HG02885 (cell line): ENCODE measurements around the gene USP24.
"Not testable (repeated sequence)": the region's sequence is repeated elsewhere in the genome, so short reads cannot be mapped to it uniquely, and the experiment has no call there.

Experiments
- ATAC-seq: cut with Tn5 transposase; IDR thresholded peaks from one replicate; pipeline ENCODE4 v1.9.1; 2021; ENCODE audit warnings: mild to moderate bottlenecking; ENCODE audit not compliant: unreplicated experiment, poor library complexity

Gene USP24

GRCh38 chr1:55131218-55131617 lies 83.9 kb downstream of the USP24 start:
- ATAC-seq, result no peak

DNA sequence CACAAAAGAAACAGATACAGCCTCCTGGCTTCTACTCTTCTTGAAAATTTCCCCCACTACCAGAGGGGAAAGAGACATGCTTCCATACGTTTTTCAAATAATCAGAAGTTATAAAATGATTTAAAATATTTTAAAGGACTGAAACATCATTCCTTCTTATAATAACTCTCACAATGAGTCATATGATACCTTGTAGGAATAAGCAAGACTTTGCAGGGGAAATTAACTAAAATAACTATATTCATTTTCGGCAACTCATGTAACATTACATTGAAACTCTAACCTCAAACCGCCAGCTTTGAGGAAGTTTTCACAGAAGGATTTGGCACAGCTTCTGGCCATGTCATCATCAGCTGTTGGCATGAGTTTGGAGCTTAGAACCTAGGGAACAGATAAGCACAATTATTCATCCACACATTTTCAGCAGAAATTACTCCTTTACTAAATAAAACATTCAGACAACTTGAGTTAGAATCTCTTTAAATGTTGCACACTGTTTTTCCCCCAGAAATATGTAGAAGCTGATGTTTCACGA lies 85.9 kb downstream of the USP24 start:
- no peak for ATAC-seq

DNA sequence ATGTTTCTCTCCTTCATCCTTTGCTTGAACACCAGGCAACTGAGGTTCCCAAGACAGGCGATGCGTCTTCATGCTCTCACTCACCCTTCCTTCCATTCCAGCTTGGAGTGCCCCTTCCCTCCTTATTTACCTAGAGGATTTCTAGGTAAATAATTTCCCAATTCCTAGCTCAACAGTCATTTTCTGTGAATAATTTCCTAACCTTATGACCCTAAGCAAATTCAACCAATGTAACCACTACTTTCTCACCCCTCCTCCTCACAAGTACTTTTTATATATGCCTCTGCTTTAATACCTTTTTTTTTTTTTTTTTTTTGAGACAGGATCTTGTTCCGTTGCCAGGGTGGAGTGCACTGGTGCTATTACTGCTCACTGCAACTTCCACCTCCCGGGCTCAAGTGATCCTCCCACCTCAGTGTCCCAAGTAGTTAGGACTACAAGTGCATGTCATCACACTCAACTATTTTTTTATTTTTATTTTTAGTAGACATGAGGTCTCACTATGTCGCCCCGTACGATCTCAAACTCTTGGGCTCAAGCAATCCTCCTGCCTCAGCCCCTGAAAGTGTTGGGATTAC lies 86.7 kb downstream of the USP24 start:
- ATAC-seq, result no peak

GRCh38 chr1:55127827-55128343 lies 87.3 kb downstream of the USP24 start:
- ATAC-seq, result peak; percentile 64

DNA sequence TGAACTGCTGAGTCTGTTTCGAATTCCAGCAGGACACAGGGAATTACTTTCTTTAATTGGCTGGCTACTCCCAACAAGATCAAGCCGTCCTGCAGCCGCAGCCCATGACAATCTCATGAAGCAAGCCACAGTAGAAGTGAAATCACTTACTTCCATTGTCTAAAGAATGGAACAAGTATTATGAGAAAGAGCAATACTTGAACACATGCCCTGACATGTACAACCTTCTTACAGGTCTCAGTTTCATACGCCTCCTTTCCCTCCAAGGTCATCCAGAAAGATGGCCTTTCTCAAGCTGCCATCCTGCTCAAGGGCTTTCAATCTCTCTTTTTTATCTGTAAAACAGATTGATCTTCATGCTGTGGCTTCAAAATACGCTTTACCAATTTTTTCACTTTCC lies 90.7 kb downstream of the USP24 start:
- no peak for ATAC-seq

DNA sequence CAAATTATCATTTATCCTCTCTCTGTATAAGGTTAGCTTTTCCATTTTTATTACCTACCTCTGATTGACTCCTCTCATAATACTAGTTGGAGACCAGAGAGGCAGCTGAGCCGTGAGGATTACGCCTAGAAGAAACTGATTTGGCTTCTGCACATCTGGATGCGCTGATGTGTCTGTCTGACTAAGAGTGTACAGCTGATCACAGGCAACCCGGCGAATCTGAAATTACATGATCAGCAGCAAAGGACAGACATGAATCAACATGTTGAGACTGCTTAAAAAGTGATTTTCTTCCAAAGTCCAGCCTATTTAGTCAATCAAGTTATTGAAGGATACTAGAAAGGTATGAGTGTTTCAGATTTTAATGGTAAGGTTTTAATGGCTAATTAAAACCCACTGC lies 94.6 kb downstream of the USP24 start:
- no peak for ATAC-seq

- no peak for ATAC-seq
Observed at GRCh38 chr1:55118651-55119329, 96.4 kb downstream of the USP24 start.

DNA sequence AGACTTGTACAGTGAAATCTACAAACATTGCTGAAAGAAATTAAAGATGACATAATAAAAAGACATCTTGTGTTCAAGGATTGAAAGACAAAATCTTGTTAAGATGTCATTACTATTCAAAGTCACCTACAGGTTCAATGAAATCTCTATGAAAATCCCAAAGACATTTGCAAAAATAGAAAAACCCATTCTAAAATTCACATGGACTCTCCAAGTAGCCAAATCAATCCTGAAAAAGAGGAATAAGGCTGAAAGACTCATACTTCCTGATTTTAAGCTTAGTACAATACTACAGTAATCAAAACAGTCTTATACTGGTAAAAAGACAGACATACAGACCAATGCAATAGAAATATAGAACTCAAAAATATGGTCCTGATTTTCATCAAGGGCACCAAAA lies 97.2 kb downstream of the USP24 start:
- ATAC-seq, result no peak

- ATAC-seq, result not testable (repeated sequence)
Observed at GRCh38 chr1:55109005-55109404, 106.2 kb downstream of the USP24 start.

DNA sequence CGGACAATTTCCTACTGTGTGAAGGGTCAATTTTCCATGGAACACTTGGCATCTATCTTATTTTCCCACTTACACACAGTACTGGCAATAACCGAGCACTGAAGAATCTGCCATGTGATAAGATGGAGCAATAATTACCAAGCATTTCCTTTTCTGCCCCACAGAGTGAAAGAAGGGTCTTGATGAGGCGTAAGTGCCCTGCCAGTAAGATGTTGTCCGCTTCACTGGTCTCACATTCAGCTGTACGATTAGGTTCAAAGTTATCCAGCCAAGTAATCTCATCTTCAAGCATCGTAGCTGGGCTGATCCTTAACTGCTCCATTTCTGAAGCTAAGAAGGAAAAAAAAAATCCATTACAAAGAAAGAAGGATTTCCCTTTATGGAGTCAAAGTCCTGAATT lies 108.1 kb downstream of the USP24 start:
- ATAC-seq, result no peak

- no peak for ATAC-seq
Observed at GRCh38 chr1:55103891-55104290, 111.3 kb downstream of the USP24 start.

DNA sequence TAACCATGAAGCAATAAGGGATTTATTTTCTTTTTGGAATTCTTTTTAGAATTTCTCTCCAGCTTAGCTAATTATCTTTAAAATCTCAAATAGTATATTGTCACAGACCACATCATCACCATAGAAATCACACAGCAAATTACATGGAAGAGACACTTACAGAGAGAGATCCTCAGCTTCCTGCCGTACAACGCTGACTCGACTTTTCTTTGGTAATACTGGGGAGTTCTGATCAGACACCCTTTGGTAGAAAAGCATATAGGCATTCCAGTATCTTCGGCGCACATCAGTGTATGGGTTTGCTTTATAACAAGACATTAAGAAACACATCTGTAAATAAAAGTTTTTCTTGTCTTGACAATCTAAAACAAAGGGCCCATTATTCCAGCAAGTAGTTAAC lies 120.1 kb downstream of the USP24 start:
- ATAC-seq, result no peak

GRCh38 chr1:55092475-55092874 lies 122.7 kb downstream of the USP24 start:
- ATAC-seq, result no peak

GRCh38 chr1:55089683-55090082 lies 125.5 kb downstream of the USP24 start:
- no peak for ATAC-seq

DNA sequence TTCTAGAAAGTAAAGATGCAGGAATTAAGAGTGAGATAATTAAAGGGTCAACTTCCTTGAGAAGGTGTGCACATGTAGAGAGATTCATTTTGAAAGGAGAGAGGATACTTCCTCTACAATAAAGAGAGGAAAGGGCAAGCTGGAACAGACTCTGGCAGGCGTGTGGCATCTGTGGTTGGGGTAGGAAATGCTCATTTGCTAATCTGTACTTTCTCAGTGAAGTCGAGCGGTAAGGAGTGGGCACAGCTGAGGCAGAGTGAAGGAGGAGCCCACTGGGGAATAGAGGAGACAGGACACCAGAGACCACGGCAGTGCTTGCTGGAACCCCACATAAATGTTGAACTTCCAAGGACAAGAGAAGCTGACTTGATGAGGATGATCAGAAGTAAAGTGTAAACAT lies 126.8 kb downstream of the USP24 start:
- ATAC-seq, result no peak

- no peak for ATAC-seq
Observed at GRCh38 chr1:55087439-55087838, 127.7 kb downstream of the USP24 start.

- ATAC-seq, result no peak
Observed at GRCh38 chr1:55084257-55084656, 130.9 kb downstream of the USP24 start.

DNA sequence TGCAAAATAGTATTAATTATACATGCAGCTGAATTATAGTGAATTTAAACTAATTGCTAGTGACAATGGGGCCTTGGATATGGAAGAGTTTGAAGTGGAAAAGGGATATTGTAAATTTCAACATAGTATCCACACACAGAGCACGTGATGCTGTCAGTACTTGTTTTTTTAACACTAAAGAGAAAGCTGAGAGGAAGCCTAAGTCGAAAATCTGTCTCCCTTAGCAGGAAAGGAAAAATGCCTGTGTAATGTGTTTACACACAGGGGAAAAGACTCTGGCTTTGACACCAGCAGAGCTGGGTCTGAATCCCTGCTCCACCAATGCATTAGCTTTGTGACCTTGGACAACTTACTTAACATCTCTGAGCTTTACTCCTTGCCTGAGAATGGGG lies 133.3 kb downstream of the USP24 start:
- ATAC-seq, result no peak

DNA sequence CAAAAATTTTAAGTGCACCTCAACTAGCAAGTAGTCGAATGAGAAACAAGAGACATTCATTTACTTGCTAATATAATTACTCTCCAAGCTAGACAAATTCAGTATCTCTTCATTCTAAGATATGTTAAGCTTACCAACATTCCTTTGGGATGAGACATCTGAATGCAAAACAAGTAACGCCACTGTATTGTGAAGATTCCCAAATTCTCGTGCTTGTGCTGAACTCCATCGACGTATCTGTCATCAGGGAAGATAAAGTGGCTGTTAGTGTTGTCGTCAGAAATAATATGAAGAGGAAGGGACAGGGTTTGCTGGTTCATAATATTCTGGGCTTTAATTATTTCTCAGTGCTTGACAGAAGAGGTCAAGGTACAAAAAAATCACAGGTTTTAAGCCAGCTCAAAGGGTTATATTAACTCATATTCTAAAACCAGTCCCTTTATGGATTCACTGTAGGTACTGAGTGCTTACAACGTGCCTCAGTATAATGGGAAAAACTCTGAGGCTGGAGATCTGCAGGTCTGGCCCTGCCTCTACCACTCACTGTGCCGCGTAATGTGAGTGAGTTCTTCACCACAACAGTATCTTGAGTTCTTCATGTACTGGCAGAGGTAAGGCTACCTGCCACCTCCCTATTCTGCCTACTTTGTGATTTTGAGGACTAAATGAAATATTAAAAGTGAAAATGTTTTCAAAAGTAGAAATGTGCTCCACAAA lies 133.8 kb downstream of the USP24 start:
- no peak for ATAC-seq

DNA sequence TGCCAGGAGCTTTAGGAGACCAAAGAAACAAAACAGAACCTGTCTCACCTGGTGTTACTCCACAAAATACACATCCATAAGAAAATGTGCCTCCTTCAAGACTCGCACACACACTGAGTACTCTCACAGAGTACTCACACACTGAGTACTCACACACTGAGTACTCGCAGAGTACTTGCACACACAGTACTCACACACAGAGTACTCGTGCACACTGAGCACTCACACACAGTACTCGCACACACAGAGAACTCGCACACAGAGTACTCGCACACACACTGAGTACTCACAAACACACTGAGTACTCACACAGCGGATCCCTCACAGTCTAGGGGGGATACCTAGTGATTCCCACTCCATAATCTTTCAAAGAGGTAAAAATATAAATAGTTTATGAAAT lies 135.5 kb downstream of the USP24 start:
- ATAC-seq, result no peak

- ATAC-seq, result no peak
Observed at GRCh38 chr1:55078470-55078869, 136.7 kb downstream of the USP24 start.
